ENCODE measurements around the gene PDK1. TPM values are rescaled to one million over a fixed set of nuclear protein-coding genes. Genes with fewer than 3 reads are reported as not detected.

Gene PDK1
- polyA plus RNA-seq, 2 of the 4 experiments (the other 2 are of a cell fraction), result 1.2 to 12.9 TPM

DNA sequence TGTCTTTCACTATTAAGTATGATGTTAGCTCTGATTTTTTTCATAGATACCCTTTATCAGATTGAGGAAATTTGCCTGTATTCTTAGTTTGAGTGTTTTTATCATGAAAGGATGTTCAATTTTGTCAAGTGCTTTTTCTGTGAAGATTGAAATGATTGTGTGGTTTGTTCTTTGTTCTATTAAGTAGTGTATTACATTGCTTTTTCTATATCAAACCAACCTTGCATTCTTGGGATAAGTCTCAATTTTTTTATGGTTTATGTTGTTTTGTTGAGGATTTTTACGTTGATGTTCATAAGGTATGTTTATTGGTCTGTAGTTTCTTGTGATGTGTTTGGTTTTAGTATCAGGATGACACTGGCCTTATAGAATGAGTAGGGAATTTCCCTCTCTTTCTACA, 19.1 kb downstream of the PDK1 start (continued):
- TF ChIP-seq MAZ (IDR thresholded peaks at IDR 0.05; ENCODE audit: borderline replicate concordance, low read depth, low read length), result no peak
- no peak for TF ChIP-seq HEYL (CRISPR knock-in tag; IDR thresholded peaks at IDR 0.05)
- no peak for TF ChIP-seq PHF8 (IDR thresholded peaks at IDR 0.05; ENCODE audit: borderline replicate concordance, low read depth)
- TF ChIP-seq, protein P1, sequence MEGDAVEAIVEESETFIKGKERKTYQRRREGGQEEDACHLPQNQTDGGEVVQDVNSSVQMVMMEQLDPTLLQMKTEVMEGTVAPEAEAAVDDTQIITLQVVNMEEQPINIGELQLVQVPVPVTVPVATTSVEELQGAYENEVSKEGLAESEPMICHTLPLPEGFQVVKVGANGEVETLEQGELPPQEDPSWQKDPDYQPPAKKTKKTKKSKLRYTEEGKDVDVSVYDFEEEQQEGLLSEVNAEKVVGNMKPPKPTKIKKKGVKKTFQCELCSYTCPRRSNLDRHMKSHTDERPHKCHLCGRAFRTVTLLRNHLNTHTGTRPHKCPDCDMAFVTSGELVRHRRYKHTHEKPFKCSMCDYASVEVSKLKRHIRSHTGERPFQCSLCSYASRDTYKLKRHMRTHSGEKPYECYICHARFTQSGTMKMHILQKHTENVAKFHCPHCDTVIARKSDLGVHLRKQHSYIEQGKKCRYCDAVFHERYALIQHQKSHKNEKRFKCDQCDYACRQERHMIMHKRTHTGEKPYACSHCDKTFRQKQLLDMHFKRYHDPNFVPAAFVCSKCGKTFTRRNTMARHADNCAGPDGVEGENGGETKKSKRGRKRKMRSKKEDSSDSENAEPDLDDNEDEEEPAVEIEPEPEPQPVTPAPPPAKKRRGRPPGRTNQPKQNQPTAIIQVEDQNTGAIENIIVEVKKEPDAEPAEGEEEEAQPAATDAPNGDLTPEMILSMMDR (IDR thresholded peaks at IDR 0.05), result no peak
- TF ChIP-seq TP53 (CRISPR knock-in tag; IDR thresholded peaks at IDR 0.05), result no peak

DNA sequence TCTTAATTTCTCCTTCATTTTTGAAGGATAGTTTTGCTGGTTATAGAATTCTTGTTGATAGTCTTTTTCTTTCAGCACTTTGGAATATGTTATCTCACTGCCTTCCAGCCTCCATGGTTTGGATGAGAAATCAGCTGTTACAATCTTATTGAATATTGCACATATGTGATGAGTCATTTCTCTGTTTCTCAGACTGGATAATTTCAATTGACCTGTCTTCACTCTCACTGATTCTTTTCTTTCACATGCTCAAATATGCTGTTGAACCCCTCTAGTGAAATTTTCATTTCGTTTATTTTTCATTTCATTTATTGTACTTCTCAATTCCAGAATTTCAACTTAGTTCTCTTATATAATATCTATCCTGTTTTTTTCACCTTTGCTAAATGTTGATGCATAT, 22.2 kb downstream of the PDK1 start:
- no peak overlapping the region for H3K27ac ChIP-seq
- ATAC-seq (no peak), FAIRE-seq (no peak), DNase-seq (ENCODE audit: low read depth in 1 of 2, low spot score in 1 of 2) (no peak)
- POLR2A ChIA-PET, result no interaction called here
- no peak overlapping the region for H3K4me3 ChIP-seq
- H3K4me2 ChIP-seq, result no peak overlapping the region
- CTCF ChIA-PET, result interaction anchor here (1.3 kb wide), 1 partner anchor 133 kb away, joined by 4 read pairs; no protein-coding TSS in a partner anchor
- TF ChIP-seq FOSL2 (IDR thresholded peaks at IDR 0.05), result no peak
- peak; percentile 47; the same call in 1 of the 2 replicates for TF ChIP-seq FOSL2 (CRISPR knock-in tag; IDR thresholded peaks at IDR 0.05)
- TF ChIP-seq POLR2A (IDR thresholded peaks at IDR 0.05; ENCODE audit: low read length), result no peak
- H3K9me3 ChIP-seq, result peaks cover 46% of the 10 kb centered on the region
- 48% methylated on average over 1 of the region's 1 CpG for WGBS (ENCODE audit: missing lambda C conversion rate)
- H3K4me1 ChIP-seq, result no peaks in the 10 kb centered on the region

DNA sequence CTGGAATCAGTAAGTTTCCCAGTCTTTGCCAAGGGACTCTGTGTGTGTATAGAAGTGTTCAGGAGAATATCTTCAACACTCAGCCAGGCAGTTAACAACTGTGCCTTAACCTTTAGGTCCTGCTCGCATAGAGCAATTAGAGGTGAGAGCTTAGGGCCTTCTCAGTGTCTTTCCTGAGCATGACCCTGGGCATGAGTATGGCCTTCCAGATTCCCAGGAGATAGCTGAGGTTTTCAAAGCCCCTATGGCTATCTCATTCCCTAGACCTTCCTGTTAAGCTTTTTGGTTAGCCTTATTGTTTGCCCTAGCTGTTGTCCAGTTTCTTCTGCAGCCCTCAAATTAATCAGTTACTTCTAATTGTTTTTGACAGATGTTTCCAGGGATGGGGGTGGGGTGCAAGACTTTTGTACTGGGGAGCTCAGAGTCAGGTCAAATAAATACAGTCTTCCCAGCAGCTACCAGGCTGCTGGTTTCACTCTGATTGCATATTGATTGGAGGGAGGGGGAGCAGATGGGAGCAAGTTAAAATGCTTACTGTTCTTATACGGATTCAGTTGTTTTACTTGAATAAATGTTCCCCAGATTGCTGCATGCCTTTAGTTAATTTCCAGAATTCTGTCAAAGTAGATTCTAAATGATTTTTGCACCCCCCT, 23.1 kb downstream of the PDK1 start:
- POLR2A ChIA-PET, result no interaction called here
- TF ChIP-seq KDM1A (IDR thresholded peaks at IDR 0.05; ENCODE audit: low read depth) (no peak), RCOR1 (IDR thresholded peaks at IDR 0.05; ENCODE audit: low read depth, low read length) (no peak), TP53 (CRISPR knock-in tag; IDR thresholded peaks at IDR 0.05) (no peak), ZFP36 (IDR thresholded peaks at IDR 0.05; ENCODE audit: borderline replicate concordance, partially characterized antibody) (no peak), SMC3 (IDR thresholded peaks at IDR 0.05) (no peak), RARB (CRISPR knock-in tag; IDR thresholded peaks at IDR 0.05) (no peak), KDM5A (IDR thresholded peaks at IDR 0.05) (no peak), ESRRA (IDR thresholded peaks at IDR 0.05; ENCODE audit: borderline replicate concordance, low read length) (no peak)
- TF ChIP-seq, protein P2, sequence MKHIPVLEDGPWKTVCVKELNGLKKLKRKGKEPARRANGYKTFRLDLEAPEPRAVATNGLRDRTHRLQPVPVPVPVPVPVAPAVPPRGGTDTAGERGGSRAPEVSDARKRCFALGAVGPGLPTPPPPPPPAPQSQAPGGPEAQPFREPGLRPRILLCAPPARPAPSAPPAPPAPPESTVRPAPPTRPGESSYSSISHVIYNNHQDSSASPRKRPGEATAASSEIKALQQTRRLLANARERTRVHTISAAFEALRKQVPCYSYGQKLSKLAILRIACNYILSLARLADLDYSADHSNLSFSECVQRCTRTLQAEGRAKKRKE (CRISPR knock-in tag; IDR thresholded peaks at IDR 0.05; ENCODE audit: low read depth), result no peak
- TF ChIP-seq, protein P3, sequence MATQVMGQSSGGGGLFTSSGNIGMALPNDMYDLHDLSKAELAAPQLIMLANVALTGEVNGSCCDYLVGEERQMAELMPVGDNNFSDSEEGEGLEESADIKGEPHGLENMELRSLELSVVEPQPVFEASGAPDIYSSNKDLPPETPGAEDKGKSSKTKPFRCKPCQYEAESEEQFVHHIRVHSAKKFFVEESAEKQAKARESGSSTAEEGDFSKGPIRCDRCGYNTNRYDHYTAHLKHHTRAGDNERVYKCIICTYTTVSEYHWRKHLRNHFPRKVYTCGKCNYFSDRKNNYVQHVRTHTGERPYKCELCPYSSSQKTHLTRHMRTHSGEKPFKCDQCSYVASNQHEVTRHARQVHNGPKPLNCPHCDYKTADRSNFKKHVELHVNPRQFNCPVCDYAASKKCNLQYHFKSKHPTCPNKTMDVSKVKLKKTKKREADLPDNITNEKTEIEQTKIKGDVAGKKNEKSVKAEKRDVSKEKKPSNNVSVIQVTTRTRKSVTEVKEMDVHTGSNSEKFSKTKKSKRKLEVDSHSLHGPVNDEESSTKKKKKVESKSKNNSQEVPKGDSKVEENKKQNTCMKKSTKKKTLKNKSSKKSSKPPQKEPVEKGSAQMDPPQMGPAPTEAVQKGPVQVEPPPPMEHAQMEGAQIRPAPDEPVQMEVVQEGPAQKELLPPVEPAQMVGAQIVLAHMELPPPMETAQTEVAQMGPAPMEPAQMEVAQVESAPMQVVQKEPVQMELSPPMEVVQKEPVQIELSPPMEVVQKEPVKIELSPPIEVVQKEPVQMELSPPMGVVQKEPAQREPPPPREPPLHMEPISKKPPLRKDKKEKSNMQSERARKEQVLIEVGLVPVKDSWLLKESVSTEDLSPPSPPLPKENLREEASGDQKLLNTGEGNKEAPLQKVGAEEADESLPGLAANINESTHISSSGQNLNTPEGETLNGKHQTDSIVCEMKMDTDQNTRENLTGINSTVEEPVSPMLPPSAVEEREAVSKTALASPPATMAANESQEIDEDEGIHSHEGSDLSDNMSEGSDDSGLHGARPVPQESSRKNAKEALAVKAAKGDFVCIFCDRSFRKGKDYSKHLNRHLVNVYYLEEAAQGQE (IDR thresholded peaks at IDR 0.05), result no peak
- TF ChIP-seq, protein P4, sequence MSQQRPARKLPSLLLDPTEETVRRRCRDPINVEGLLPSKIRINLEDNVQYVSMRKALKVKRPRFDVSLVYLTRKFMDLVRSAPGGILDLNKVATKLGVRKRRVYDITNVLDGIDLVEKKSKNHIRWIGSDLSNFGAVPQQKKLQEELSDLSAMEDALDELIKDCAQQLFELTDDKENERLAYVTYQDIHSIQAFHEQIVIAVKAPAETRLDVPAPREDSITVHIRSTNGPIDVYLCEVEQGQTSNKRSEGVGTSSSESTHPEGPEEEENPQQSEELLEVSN (IDR thresholded peaks at IDR 0.05; ENCODE audit: borderline replicate concordance, low read depth), result no peak
- H3K4me3 ChIP-seq, result no peak overlapping the region
- ATAC-seq, result no peak
- FAIRE-seq, result no peak
- no peak overlapping the region for H3K4me2 ChIP-seq
- H3K27ac ChIP-seq, result no peak overlapping the region
- no peak for DNase-seq (ENCODE audit: low read depth in 1 of 2, low spot score in 1 of 2)
- no peaks in the 10 kb centered on the region for H3K4me1 ChIP-seq
- 91% methylated on average over 2 of the region's 2 CpGs for WGBS (ENCODE audit: missing lambda C conversion rate)
- CTCF ChIA-PET, result interaction anchor here (0.6 to 1.3 kb wide), 2 partner anchors 117 to 132 kb away, joined by 3 to 4 read pairs; no protein-coding TSS in a partner anchor
- peaks cover 46% of the 10 kb centered on the region for H3K9me3 ChIP-seq

Measured in A549 (cell line).